Measurements from ENCODE around the gene BPIFB6. TPM values are rescaled to one million over a fixed set of nuclear protein-coding genes. Genes with fewer than 3 reads are reported as not detected.
"Not testable (repeated sequence)": the region's sequence is repeated elsewhere in the genome, so short reads cannot be mapped to it uniquely, and the experiment has no call there.

BPIFB6 gene
- total and polyA plus RNA-seq, 3 donors from 2014 or later = 0.24 TPM; not detected in 2

- Histone ChIP-seq H3K27ac (no peak overlapping the region), H3K27me3 (no peaks in the 10 kb centered on the region), H3K36me3 (ENCODE audit: low read depth, missing control alignments) (no peaks in the 10 kb centered on the region), H3K4me3 (no peak overlapping the region), H3K9me3 (no peaks in the 10 kb centered on the region), H3K4me1 (peaks cover 6% of the 10 kb centered on the region)
- TF ChIP-seq POLR2A (IDR thresholded peaks at IDR 0.05) = no peak
- TF ChIP-seq CTCF (IDR thresholded peaks at IDR 0.05) = no peak
- WGBS, 2 donors = 68% methylated on average over 2 of the region's 2 CpGs
- intact Hi-C loops (cut with DNase I; ENCODE audit: low total_unique reads) = no loop called here
- no peak for DNase-seq
Observed at GRCh38 chr20:33042983-33043730, 11.7 kb downstream of the BPIFB6 start.

- Histone ChIP-seq H3K27me3 (no peaks in the 10 kb centered on the region), H3K4me3 (no peak overlapping the region), H3K4me1 (peaks cover 4% of the 10 kb centered on the region), H3K9me3 (no peaks in the 10 kb centered on the region), H3K27ac (no peak overlapping the region), H3K36me3 (ENCODE audit: low read depth, missing control alignments) (no peaks in the 10 kb centered on the region)
- DNase-seq = no peak
- no peak for TF ChIP-seq CTCF (IDR thresholded peaks at IDR 0.05)
- TF ChIP-seq POLR2A (IDR thresholded peaks at IDR 0.05) = no peak
- 63 to 73% methylated on average over 1 of the region's 1 CpG for WGBS, 2 donors
- intact Hi-C loops (cut with DNase I; ENCODE audit: low total_unique reads) = no loop called here
Observed at GRCh38 chr20:33043731-33044181, 12.3 kb downstream of the BPIFB6 start.

DNA sequence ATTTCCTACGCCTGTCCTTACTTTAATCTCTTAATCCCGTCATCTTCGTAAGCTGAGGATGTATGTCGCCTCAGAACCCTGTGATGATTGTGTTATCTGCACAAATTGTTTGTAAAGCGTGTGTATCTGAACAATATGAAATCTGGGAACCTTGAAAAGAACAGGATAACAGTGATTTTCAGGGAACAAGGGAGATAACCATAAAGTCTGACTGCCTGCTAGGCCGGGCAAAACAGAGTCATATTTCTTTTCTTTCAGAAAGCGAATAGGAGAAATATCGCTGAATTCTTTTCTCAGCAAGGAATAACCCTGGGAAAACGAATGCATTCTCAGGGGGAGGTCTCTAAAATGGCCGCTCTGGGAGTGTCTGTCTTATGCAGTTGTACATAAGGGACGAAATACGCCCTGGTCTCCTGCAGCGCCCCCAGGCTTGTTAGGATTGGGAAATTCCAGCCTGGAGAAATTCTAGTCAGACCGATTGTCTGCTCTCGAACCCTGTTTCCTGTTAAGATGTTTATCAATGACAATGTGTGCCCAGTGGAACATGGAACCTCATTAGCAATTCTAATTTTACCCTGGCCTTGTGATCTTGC lies 13.8 kb downstream of the BPIFB6 start:
- H3K36me3 ChIP-seq (ENCODE audit: low read depth, missing control alignments); DNase-seq; H3K9me3 ChIP-seq; H3K4me3 ChIP-seq; intact Hi-C loops (cut with DNase I; ENCODE audit: low total_unique reads); H3K27ac ChIP-seq; H3K4me1 ChIP-seq; H3K27me3 ChIP-seq: not testable (repeated sequence)
- WGBS, 2 donors = 75 to 83% methylated on average over 15 of the region's 15 CpGs

- Histone ChIP-seq H3K27ac (no peak overlapping the region), H3K4me1 (no peaks in the 10 kb centered on the region), H3K9me3 (no peaks in the 10 kb centered on the region), H3K4me3 (no peak overlapping the region), H3K27me3 (no peaks in the 10 kb centered on the region), H3K36me3 (ENCODE audit: low read depth, missing control alignments) (no peaks in the 10 kb centered on the region)
- intact Hi-C loops (cut with DNase I; ENCODE audit: low total_unique reads) = no loop called here
- TF ChIP-seq POLR2A (IDR thresholded peaks at IDR 0.05) (no peak), CTCF (IDR thresholded peaks at IDR 0.05) (no peak)
- 82 to 85% methylated on average over 3 of the region's 3 CpGs for WGBS, 2 donors
- DNase-seq = no peak
Observed at GRCh38 chr20:33046412-33046811, 15.0 kb downstream of the BPIFB6 start.

- Histone ChIP-seq H3K9me3 (no peaks in the 10 kb centered on the region), H3K36me3 (ENCODE audit: low read depth, missing control alignments) (no peaks in the 10 kb centered on the region), H3K4me1 (no peaks in the 10 kb centered on the region), H3K27me3 (no peaks in the 10 kb centered on the region), H3K4me3 (no peak overlapping the region), H3K27ac (no peak overlapping the region)
- intact Hi-C loops (cut with DNase I; ENCODE audit: low total_unique reads) = no loop called here
- no peak for DNase-seq
- TF ChIP-seq CTCF (IDR thresholded peaks at IDR 0.05) (no peak), POLR2A (IDR thresholded peaks at IDR 0.05) (no peak)
- 66 to 69% methylated on average over 4 of the region's 4 CpGs for WGBS, 2 donors
Observed at GRCh38 chr20:33051333-33051732, 19.9 kb downstream of the BPIFB6 start.
